Fibroblast of skin of left biceps (primary cell): ENCODE measurements around the gene SAT2.

Experiments used
- DNase-seq, 2 experiments: peaks; one replicate each; pipeline ENCODE4 v3.0.0-alpha.2; 2013; ENCODE audit warnings: low read depth in 2 of 2

Gene SAT2

DNA sequence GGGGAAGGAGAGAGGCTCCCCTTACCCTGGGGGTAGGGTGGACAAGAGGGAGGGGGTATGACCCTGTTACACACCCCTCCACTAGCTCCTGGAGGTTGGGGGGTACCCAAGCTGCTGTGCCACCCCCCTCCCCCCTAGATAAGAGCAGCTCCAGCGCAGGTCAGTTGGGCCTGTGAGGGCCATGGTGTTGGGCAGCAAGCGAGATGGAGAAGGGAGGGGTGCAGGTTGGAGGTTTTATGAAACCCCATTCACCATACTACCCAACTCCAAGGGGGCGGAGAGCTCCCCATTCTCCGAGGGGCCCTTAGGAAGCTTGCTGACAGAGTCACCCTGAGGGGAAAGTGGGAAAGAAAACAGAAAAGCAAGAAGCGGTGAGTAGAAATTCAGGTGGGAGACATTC, 36.0 kb downstream of the SAT2 start:
- DNase-seq = no peak

DNA sequence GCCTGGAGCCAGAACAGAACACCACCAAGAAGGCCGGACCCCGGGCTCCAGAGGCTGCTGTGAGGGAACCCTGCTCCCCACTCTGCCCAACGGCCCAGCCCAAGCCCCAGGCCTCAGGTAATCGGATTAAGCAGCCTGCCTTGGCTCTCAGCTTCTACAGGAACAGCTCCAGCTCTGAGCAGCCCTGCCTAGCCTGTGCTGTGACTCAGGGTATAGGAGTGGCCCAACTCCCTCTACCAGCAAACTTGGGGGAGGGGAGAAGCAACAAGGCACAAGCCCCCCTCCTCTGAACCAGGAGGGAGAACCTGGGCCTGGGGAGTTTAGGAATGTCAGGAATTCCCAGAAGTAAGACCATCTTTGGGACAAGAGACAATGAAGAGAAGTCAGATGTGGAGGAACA, 36.9 kb downstream of the SAT2 start:
- no peak for DNase-seq

DNA sequence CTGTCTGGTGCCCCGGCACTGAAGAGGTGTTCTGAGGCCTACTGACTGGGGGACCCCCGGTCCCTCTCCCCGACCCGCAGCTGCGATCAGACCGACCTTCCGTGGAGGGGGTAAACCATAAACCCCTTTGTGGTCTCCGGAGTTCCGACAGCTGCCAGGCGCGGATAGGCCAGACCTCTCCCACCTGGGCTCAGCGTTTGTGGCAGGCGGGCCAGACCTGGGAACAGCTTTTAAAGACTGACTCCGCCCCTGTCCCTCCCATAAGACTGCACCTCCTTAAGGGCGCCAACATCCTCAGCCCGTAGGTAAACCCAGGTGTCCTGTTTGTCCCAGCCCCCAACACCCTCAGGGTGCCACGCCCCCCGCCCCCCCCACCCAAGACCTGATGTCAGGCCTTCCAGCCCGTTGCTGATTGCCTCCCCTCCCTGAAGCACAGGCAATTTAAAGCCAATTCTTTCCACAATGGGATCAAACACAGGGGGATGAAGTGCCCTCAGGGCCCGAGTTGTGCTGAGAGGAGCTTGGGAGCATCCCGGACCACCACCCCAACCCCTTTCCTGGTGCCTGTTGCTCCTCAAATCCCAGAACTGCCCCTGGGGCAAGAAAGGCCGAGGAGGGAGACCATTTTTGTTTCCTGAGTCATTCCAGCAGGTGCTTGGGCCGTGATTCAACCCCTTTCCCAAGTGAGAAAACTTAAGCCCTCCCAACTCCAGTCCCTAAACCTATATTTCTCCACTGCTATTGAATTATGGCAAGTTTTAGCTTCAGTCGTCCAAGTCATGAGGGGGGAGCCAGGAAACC, 37.5 kb downstream of the SAT2 start, which contains the start of gene SOX15:
TSS of gene SOX15 (minus strand) at position 204 of the 801 bp plus-strand sequence. CDS start 418 bp downstream, outside the sequence.
- no peak for DNase-seq

DNA sequence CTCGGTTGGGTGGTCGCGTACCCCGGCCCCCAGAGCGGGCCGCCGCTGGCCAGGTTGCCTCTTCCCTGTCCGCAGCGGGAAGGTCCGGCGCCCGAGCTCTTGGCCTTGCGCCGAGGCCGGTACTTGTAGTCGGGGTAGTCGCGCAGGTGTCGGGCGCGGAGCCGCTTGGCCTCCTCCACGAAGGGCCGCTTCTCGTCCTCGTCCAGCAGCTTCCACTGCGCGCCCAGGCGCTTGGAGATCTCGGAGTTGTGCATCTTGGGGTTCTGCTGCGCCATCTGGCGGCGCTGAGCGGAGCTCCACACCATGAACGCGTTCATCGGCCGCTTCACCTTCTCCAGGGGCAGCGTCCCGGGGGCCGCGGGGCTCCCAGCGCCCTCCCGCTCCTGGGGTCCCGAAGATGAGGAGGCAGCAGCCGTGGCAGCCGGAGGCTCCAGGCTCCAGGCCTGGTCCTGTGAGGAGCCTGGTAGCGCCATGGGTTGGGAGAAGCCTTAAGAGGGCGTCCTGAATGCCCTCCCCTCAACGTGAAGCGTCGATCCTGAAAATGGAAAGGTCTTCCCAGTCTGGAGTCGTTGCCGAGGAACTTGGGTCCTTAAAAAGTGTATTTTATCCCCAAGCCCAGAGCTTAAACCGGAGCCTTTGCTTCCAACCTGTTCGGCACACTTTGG, 38.3 kb downstream of the SAT2 start:
- no peak for DNase-seq

DNA sequence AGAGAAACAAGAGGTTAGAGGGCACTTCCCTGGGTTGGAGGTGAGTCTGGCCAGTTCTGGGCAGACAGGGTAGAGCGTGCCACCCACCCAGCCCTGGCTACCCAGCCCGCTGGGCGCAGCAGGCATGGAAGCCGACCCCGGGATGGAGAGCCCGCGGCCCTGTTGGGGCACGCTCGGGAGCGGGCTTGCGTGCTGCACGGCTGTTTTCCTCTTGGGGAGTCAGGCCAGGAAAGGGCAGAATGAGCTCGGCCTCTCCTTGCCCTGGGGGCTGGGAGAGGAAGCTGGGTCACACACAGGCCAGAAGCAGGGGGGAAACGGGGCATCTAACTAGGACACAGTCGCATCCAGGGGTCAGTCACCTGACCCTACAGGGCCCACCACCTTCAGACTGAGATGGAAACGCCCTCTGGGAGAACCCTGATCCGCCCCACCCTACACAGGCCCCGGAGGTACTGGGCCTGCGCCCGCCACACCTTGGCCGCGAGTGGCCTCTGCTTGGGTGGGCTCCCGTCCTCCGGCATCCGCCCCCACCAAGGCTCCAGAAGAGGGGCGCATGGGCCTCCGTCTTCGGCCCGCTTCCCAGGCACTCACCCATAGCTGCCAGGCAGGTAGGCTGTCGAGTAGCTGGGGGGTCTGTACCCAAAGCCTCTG, 38.9 kb downstream of the SAT2 start:
- no peak for DNase-seq

DNA sequence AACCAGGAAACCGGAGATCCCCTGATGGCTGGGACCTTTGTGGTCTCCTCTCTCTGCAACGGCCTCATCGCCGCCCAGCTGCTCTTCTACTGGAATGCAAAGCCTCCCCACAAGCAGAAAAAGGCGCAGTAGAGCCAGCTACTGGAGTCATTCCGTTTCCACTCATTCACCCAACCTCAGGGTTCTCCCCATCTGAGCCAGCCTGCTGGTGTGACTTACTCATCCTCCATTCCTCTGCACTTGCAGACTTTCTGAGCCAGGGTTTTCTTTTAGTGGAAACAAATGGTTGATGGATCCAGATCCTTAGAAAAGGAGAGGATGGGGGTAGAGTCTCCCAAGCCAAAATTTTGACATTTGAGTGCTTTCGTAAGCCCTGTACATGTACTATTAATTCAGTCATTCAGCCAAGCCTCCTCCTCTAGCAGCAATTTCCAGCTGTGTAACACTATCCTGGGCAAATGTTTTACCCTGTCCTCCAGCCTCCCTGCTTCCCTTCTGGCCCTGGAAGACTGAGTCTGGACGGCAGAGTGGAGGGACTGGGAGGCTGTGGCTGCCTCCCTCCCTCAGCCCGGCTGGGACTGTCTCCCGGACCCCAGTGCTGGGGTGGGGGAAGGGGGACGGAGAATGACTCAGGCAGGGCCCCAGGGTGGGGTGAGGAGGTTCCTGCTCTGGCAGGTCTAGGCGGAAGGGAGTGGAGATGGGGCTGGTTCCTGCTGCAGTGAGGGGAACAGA, 40.0 kb downstream of the SAT2 start:
- DNase-seq = peak; percentile 85 to 87

- DNase-seq = no peak
Measured at GRCh38 chr17:7586673-7587419, 40.8 kb downstream of the SAT2 start.

DNA sequence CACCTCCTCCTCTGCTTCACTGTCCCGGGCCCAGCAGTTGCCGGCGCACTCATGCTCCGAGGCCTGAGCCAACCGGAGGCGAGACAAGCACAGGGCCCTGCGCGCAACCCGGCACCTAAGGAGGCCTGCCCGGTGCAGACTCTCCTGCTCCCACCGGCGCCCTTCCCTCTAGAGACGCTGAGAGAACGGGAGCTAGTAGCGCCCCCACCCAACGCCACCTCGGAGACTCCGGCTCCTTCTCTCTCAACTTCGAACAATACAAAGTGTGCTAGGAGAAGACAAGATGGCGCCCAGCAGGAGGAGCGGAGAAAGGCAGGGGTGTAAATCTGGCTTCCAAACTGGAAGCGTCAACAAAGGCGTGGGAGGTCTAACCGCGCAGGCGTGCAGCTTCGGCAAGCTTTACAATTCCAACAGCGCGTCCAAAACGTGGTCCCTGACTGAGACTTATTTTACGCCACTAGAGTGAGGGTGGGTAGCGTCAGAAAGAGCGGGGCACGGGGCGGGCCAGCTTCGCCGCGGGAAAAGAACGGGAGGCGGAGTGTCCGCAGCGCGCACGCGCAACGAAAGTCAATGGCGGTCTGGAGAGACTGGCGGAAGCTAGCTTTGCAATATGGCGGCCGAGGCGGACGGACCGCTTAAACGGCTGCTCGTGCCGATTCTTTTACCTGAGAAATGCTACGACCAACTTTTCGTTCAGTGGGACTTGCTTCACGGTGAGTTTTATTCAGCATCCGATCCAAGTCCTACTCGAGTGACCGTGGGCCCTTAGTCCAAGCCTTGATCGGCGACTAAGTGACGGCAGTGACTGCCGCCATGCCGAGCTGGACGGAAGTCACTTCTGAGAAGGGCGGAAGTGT, 44.1 kb downstream of the SAT2 start, which contains the start of gene MPDU1:
TSS of gene MPDU1 (plus strand) at position 600 of the 857 bp plus-strand sequence. CDS start at position 611, 11 bp downstream.
- DNase-seq = peak; percentile 96

- DNase-seq = no peak
Measured at GRCh38 chr17:7582396-7583252, 45.0 kb downstream of the SAT2 start.

- no peak for DNase-seq
Measured at GRCh38 chr17:7580604-7581575, 46.7 kb downstream of the SAT2 start.

DNA sequence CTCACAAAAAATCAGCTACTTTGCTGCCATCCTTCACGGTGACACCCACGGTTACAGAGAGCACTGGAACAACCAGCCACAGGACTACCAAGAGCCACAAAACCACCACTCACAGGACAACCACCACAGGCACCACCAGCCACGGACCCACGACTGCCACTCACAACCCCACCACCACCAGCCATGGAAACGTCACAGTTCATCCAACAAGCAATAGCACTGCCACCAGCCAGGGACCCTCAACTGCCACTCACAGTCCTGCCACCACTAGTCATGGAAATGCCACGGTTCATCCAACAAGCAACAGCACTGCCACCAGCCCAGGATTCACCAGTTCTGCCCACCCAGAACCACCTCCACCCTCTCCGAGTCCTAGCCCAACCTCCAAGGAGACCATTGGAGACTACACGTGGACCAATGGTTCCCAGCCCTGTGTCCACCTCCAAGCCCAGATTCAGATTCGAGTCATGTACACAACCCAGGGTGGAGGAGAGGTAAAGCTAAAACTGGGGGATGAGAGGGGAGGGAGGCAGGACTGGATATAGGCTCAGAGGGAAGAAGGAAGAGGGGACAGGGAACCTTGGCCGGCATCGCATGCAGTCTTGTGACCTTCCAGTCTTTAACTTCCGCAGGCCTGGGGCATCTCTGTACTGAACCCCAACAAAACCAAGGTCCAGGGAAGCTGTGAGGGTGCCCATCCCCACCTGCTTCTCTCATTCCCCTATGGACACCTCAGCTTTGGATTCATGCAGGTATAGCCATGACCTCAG, 47.6 kb downstream of the SAT2 start:
- DNase-seq = no peak

DNA sequence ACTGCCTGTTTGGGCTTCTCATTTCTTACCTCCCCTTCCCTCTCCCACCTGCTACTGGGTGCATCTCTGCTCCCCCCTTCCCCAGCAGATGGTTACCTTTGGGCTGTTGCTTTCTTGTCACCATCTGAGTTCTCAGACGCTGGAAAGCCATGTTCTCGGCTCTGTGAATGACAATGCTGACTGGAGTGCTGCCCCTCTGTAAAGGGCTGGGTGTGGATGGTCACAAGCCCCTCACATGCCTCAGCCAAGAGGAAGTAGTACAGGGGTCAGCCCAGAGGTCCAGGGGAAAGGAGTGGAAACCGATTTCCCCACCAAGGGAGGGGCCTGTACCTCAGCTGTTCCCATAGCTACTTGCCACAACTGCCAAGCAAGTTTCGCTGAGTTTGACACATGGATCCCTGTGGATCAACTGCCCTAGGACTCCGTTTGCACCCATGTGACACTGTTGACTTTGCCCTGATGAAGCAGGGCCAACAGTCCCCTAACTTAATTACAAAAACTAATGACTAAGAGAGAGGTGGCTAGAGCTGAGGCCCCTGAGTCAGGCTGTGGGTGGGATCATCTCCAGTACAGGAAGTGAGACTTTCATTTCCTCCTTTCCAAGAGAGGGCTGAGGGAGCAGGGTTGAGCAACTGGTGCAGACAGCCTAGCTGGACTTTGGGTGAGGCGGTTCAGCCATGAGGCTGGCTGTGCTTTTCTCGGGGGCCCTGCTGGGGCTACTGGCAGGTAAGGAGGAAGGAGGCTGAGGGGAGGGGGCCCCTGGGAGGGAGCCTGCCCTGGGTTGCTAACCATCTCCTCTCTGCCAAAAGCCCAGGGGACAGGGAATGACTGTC, 48.4 kb downstream of the SAT2 start, which contains the start of gene CD68:
TSS of gene CD68 (plus strand) at position 638 of the 833 bp plus-strand sequence. CDS start at position 678, 40 bp downstream.
- peak; percentile 57 to 65 for DNase-seq

GRCh38 chr17:7577327-7578199, 50.1 kb downstream of the SAT2 start:
- no peak for DNase-seq

DNA sequence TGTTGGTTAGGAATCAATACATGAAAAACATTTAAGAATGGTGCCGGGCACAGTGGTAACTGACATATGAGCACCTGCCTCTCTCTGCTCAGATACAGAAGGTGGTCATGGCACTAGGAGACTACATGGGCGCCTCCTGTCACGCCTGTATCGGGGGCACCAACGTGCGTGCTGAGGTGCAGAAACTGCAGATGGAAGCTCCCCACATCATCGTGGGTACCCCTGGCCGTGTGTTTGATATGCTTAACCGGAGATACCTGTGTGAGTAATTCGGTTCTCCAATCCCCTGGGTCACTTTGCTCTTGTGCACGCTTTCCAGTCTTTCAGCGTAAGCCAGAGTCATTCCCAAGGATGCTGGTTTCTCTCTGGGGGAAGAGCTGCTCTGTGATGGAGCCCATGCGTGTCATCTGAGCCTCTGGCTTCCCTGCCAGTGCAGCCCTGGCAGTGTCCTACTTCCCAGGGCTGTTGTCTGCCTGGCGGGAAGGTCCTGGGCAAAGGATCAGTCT, 51.1 kb downstream of the SAT2 start:
- no peak for DNase-seq
